K562 (cell line): ENCODE results near the gene CUX1. TPM values are rescaled to one million over a fixed set of nuclear protein-coding genes. Genes with fewer than 3 reads are reported as not detected.
A peak's percentile ranks its signal among the peaks of the same experiment; 100 is the strongest.

ENCODE experiments used
- ATAC-seq: fragments of 200-7000 bp; cut with Tn5 transposase; 3 replicates; pipeline ENCODE4 v1.9.1; 2020; ENCODE audit warnings: moderate library complexity
- BruUV-seq: library from RNA; stranded (reverse); fragments of 400-500 nt; replicated peaks from 2 replicates; lab custom pipeline; 2021; lab: Mats Ljungman, UMichigan
- CTCF ChIA-PET: fragments of 300-600 bp; formaldehyde crosslinking; extraction: SDS; loops from one replicate; lab custom pipeline; 2021; ENCODE audit warnings: low intra/inter-chr PET ratio; lab: Yijun Ruan, JAX
- POLR2A ChIA-PET: fragments of 300-600, 350-650 bp; sonication (Branson Sonifier 250); formaldehyde crosslinking; extraction: SDS; loops from one replicate; lab custom pipeline; 2021; ENCODE audit warnings: antibody characterized with exemption, inconsistent platforms; lab: Yijun Ruan, JAX
- DNase-seq, 4 experiments: peaks; one replicate each; pipeline versions ENCODE4 v3.0.0 to v3.0.0-alpha.2; 2011 to 2018; ENCODE audit warnings: low spot score in 3 of 4, mixed read lengths in 3 of 4; ENCODE audit errors: extremely low read depth in 1 of 4
- FAIRE-seq: peaks from 2 replicates; lab custom pipeline; 2011; peaks lifted over from hg19 to GRCh38; lab: Jason Lieb, UNC
- H2AFZ ChIP-seq: 2 replicates; pipeline ENCODE4 v1.6.0; 2011; ENCODE audit warnings: low read depth, low read length, control low read depth, inconsistent platforms
- H3K27ac ChIP-seq: fragments of 200-600 bp; 3 replicates; pipeline ENCODE4 v1.8.0; 2011; ENCODE audit warnings: low read depth, mild to moderate bottlenecking, control low read depth, inconsistent platforms, low read length, moderate library complexity, mixed read lengths; ENCODE audit errors: extremely low read depth
- H3K27me3 ChIP-seq, 2 experiments: fragments of 300-600 bp in 1 of 2; 2 replicates in 1 of 2; 3 replicates in 1 of 2; pipeline versions ENCODE4 v1.6.0 to v1.8.0; 2011; ENCODE audit warnings: inconsistent platforms in 2 of 2, low read length in 2 of 2, mild to moderate bottlenecking in 1 of 2, mixed read lengths in 1 of 2, moderate library complexity in 1 of 2; ENCODE audit not compliant: control insufficient read depth in 2 of 2, insufficient read depth in 2 of 2
- H3K36me3 ChIP-seq: fragments of 300-600 bp; 3 replicates; pipeline ENCODE4 v1.8.0; 2011; ENCODE audit warnings: mild to moderate bottlenecking, low read length, inconsistent platforms; ENCODE audit not compliant: control insufficient read depth, insufficient read depth
- H3K4me1 ChIP-seq, 2 experiments: fragments of 200-600 bp in 1 of 2; replicated peaks in 1 of 2; 2 replicates in 1 of 2; 3 replicates in 1 of 2; pipeline versions ENCODE4 v1.5.1 to v1.8.0; 2011; ENCODE audit warnings: inconsistent platforms in 2 of 2, low read length in 2 of 2, mild to moderate bottlenecking in 1 of 2, mixed read lengths in 1 of 2, moderate library complexity in 1 of 2; ENCODE audit not compliant: control insufficient read depth in 2 of 2, insufficient read depth in 2 of 2
- H3K4me2 ChIP-seq: 2 replicates; pipeline ENCODE4 v1.6.1; 2011; ENCODE audit warnings: low read length, control low read depth, inconsistent platforms, mixed read lengths; ENCODE audit not compliant: insufficient read depth
- H3K4me3 ChIP-seq: fragments of 200-600 bp; sonication (generic), shearing (Covaris generic); 2 replicates; pipeline ENCODE4 v1.5.1; 2016; ENCODE audit warnings: control low read depth, inconsistent platforms
- H3K79me2 ChIP-seq: fragments of 200-600 bp; 3 replicates; pipeline ENCODE4 v1.8.0; 2011; ENCODE audit warnings: low read length, inconsistent platforms; ENCODE audit not compliant: control insufficient read depth, insufficient read depth
- H3K9ac ChIP-seq, 2 experiments: 2 replicates each; pipeline versions ENCODE4 v1.6.0 to v1.6.1; 2011; ENCODE audit warnings: low read depth in 2 of 2, low read length in 2 of 2, control low read depth in 1 of 2, inconsistent platforms in 1 of 2, mild to moderate bottlenecking in 1 of 2, mixed read lengths in 1 of 2; ENCODE audit not compliant: insufficient read depth in 1 of 2
- H3K9me1 ChIP-seq: one replicate; pipeline ENCODE4 v1.6.0; 2011; ENCODE audit warnings: inconsistent platforms, mild to moderate bottlenecking, low read length, moderate library complexity; ENCODE audit not compliant: control insufficient read depth, insufficient read depth
- H3K9me3 ChIP-seq: replicated peaks from 2 replicates; pipeline ENCODE4 v1.5.1; 2011; ENCODE audit warnings: low read depth, low read length, inconsistent platforms; ENCODE audit not compliant: control insufficient read depth, insufficient read depth
- H4K20me1 ChIP-seq: replicated peaks from 2 replicates; pipeline ENCODE4 v1.6.1; 2011; ENCODE audit warnings: low read length, inconsistent platforms, mixed read lengths; ENCODE audit not compliant: control insufficient read depth, insufficient read depth
- CTCF ChIP-seq, 3 experiments: IDR thresholded peaks in 2 of 3; conservative IDR thresholded peaks in 1 of 3; 2 replicates each; pipeline ENCODE4 v1.5.1; 2011 to 2012; ENCODE audit warnings: low read length in 3 of 3, mild to moderate bottlenecking in 3 of 3, control low read depth in 2 of 3, improper control_type of control experiment in 1 of 3, inconsistent platforms in 1 of 3, low read depth in 1 of 3, mixed read lengths in 1 of 3, moderate library complexity in 1 of 3; ENCODE audit not compliant: insufficient read depth in 2 of 3
- EGR1 ChIP-seq: fragments of 450-650 bp; conservative IDR thresholded peaks from 2 replicates; pipeline ENCODE4 v1.6.1; 2017; ENCODE audit warnings: mild to moderate bottlenecking
- FOSL1 ChIP-seq: fragments of 200-800 bp; sonication (Bioruptor generic); conservative IDR thresholded peaks from 2 replicates; pipeline ENCODE4 v1.6.1; 2016; ENCODE audit warnings: missing genetic modification characterization, missing compliant biosample characterization
- ID3 ChIP-seq, 2 experiments: fragments of 250-450 bp in 1 of 2; fragments of 450-650 bp in 1 of 2; sonication (Bioruptor Pico) in 1 of 2; IDR thresholded peaks; 2 replicates each; pipeline versions ENCODE4 v1.6.1 to v1.8.0; 2016 to 2021; ENCODE audit warnings: mild to moderate bottlenecking in 2 of 2, moderate library complexity in 2 of 2, missing compliant biosample characterization in 1 of 2, missing genetic modification characterization in 1 of 2
- TCF7L2 ChIP-seq: fragments of 150-350 bp; IDR thresholded peaks from 2 replicates; pipeline ENCODE4 v1.6.1; 2016; ENCODE audit warnings: low read depth, mild to moderate bottlenecking, low read length, moderate library complexity
- ZNF165 ChIP-seq: fragments of 250-450 bp; sonication (Bioruptor Pico); IDR thresholded peaks from 2 replicates; pipeline ENCODE4 v1.4.0; 2020; ENCODE audit warnings: borderline replicate concordance
- WGBS: fragments of 100-300 bp; shearing (Covaris generic); methylation state at CpG from one replicate; pipeline ENCODE4 v1.1.6; 2016; ENCODE audit warnings: low coverage, mixed read lengths; ENCODE audit not compliant: insufficient coverage; ENCODE audit errors: missing lambda C conversion rate; 5-methylcytosine and 5-hydroxymethylcytosine counted together
- in situ Hi-C: fragments of 300-500 bp; cut with MboI; formaldehyde crosslinking; loops from 4 replicates; pipeline ENCODE4 v1.15.0; 2018; ENCODE audit warnings: inconsistent platforms, mixed read lengths
- intact Hi-C: fragments of 100-400 bp; cut with micrococcal nuclease; formaldehyde crosslinking; loops from 2 replicates; pipeline ENCODE4 v1.14.2; 2022
- polyA plus RNA-seq, 8 experiments: library from polyadenylated mRNA; depleted of rRNA in 4 of 8; stranded (reverse) in 5 of 8; unstranded in 3 of 8; fragments of >200 nt; fragmentation: Nextera tagmentation in 2 of 8; fragmentation: Illumina TruSeq in 1 of 8; extraction: Ambion mirVana in 2 of 8; extraction: Trizol in 1 of 8; gene quantifications; 2 replicates each; pipeline versions ENCODE4 v1.2.1 to v1.2.3, GENCODE V29; 2011 to 2014; ENCODE audit warnings: inconsistent platforms in 1 of 8, missing spikeins in 1 of 8
- total RNA-seq, 7 experiments: library from RNA; depleted of rRNA in 6 of 7; stranded (reverse); fragments of >200 nt in 6 of 7; fragmentation: Illumina TruSeq in 2 of 7; extraction: Trizol in 2 of 7; gene quantifications; 2 replicates each; pipeline versions ENCODE4 v1.2.1 to v1.2.3, GENCODE V29; 2011 to 2021; ENCODE audit warnings: low replicate concordance in 1 of 7

CUX1 gene
- total and polyA plus RNA-seq, 9 of the 15 experiments (the other 6 are each of a cell fraction or from before 2014, with no cell fraction given), result 3.6 to 55.3 (median 25.2) TPM

- H3K27me3 ChIP-seq, result no peaks in the 10 kb centered on the region
- H3K79me2 ChIP-seq, result peaks cover 79% of the 10 kb centered on the region
- in situ Hi-C loops, result no loop called here
- intact Hi-C loops, result no loop called here
- TF ChIP-seq ZNF165 (CRISPR knock-in tag) (no peak), CTCF (IDR thresholded peaks at IDR 0.05 in 2 of 3, conservative IDR thresholded peaks at IDR 0.05 in 1 of 3; ENCODE audit: insufficient read depth in 2 of 3, low read depth in 1 of 3, low read length in 3 of 3) (no peak), ID3 (CRISPR knock-in tag; IDR thresholded peaks at IDR 0.05) (no peak), ID3 (tag; IDR thresholded peaks at IDR 0.05) (no peak), FOSL1 (tag) (no peak), EGR1 (peak; percentile 29; the same call in 1 of the 2 replicates), TCF7L2 (no peak)
- FAIRE-seq (no peak), ATAC-seq (no peak), DNase-seq (no peak)
- H3K4me2 ChIP-seq, result no peak overlapping the region
- no peak overlapping the region for H2AFZ ChIP-seq
- peaks cover 10% of the 10 kb centered on the region; the same call in 1 of the 2 replicates for H4K20me1 ChIP-seq
- peak overlapping the region in 1 of 2 experiments; percentile 63; a peak in 2 of 4 replicates for H3K9ac ChIP-seq
- H3K27ac ChIP-seq, result no peak overlapping the region
- no peaks in the 10 kb centered on the region for H3K9me3 ChIP-seq
- H3K9me1 ChIP-seq, result no peaks in the 10 kb centered on the region
- peaks cover 28 to 34% of the 10 kb centered on the region in 2 experiments for H3K4me1 ChIP-seq
- H3K4me3 ChIP-seq, result no peak overlapping the region
- BruUV-seq, result no TSS peak
- no peaks in the 10 kb centered on the region for H3K36me3 ChIP-seq
- WGBS, result 87% methylated on average over 18 of the region's 18 CpGs
- CTCF ChIA-PET, result no interaction called here
- POLR2A ChIA-PET, result no interaction called here
Observed at GRCh38 chr7:101906291-101907240, 89.1 kb downstream of the CUX1 start.
